GM23338 (cell line): Measurements from ENCODE around the gene TSC22D1. TPM values are rescaled to one million over a fixed set of nuclear protein-coding genes. Genes with fewer than 3 reads are reported as not detected.

Source experiments
- ATAC-seq: fragments of 200-7000 bp; cut with Tn5 transposase; 3 replicates; pipeline ENCODE4 v1.9.1; 2020
- DNase-seq: peaks from one replicate; pipeline ENCODE4 v3.0.0-alpha.2; 2015; ENCODE audit warnings: low spot score
- H2AFZ ChIP-seq: fragments of 200-600 bp; sonication (generic); 2 replicates; pipeline ENCODE4 v1.8.0; 2016; ENCODE audit warnings: antibody characterized with exemption, mild to moderate bottlenecking, moderate library complexity
- H3F3A ChIP-seq: fragments of 200-600 bp; sonication (generic); replicated peaks from 2 replicates; pipeline ENCODE4 v1.8.0; 2017; ENCODE audit warnings: antibody characterized with exemption, mixed run types, low read depth
- H3K27ac ChIP-seq: fragments of 200-600 bp; sonication (generic); 2 replicates; pipeline ENCODE4 v1.6.1; 2016; ENCODE audit warnings: low read depth
- H3K27me3 ChIP-seq: fragments of 200-600 bp; sonication (generic); 2 replicates; pipeline ENCODE4 v1.8.0; 2016; ENCODE audit warnings: mild to moderate bottlenecking, mixed run types, moderate library complexity; ENCODE audit not compliant: insufficient read depth
- H3K36me3 ChIP-seq: fragments of 200-600 bp; sonication (generic); 2 replicates; pipeline ENCODE4 v1.8.0; 2016; ENCODE audit warnings: mild to moderate bottlenecking; ENCODE audit not compliant: insufficient read depth
- H3K4me1 ChIP-seq: fragments of 200-600 bp; sonication (generic); 2 replicates; pipeline ENCODE4 v1.8.0; 2016; ENCODE audit warnings: mild to moderate bottlenecking, moderate library complexity; ENCODE audit not compliant: insufficient read depth
- H3K4me2 ChIP-seq: fragments of 200-600 bp; sonication (generic); 2 replicates; pipeline ENCODE4 v1.7.1; 2017; ENCODE audit warnings: mixed run types
- H3K4me3 ChIP-seq: fragments of 200-600 bp; sonication (generic); 2 replicates; pipeline ENCODE4 v1.6.1; 2016; ENCODE audit warnings: mixed run types
- H3K79me2 ChIP-seq: fragments of 200-600 bp; sonication (generic); replicated peaks from 2 replicates; pipeline ENCODE4 v1.8.0; 2017; ENCODE audit warnings: mild to moderate bottlenecking; ENCODE audit not compliant: insufficient read depth
- H3K9me2 ChIP-seq: fragments of 200-600 bp; sonication (generic); 2 replicates; pipeline ENCODE4 v1.8.0; 2017; ENCODE audit not compliant: insufficient read depth
- H4K20me1 ChIP-seq: fragments of 200-600 bp; sonication (generic); replicated peaks from 2 replicates; pipeline ENCODE4 v1.8.0; 2017; ENCODE audit warnings: mild to moderate bottlenecking; ENCODE audit not compliant: insufficient read depth
- H3K27ac Mint-ChIP-seq: 2 replicates; pipeline ENCODE4 v1.8.0; 2020; ENCODE audit warnings: inconsistent platforms, mild to moderate bottlenecking, moderate library complexity, mixed read lengths
- H3K27me3 Mint-ChIP-seq: 3 replicates; pipeline ENCODE4 v1.8.0; 2022; ENCODE audit warnings: low read depth, mild to moderate bottlenecking, moderate library complexity, mixed read lengths, inconsistent platforms; ENCODE audit not compliant: insufficient read depth, poor library complexity
- H3K36me3 Mint-ChIP-seq: 3 replicates; pipeline ENCODE4 v1.8.0; 2021; ENCODE audit warnings: low read depth, mild to moderate bottlenecking, inconsistent platforms, moderate library complexity, mixed read lengths
- H3K4me1 Mint-ChIP-seq: 3 replicates; pipeline ENCODE4 v1.8.0; 2020; ENCODE audit warnings: mild to moderate bottlenecking, inconsistent platforms, mixed read lengths
- H3K4me3 Mint-ChIP-seq: 3 replicates; pipeline ENCODE4 v1.8.0; 2021; ENCODE audit warnings: moderate library complexity, mild to moderate bottlenecking, inconsistent platforms, mixed read lengths
- H3K9me3 Mint-ChIP-seq: 3 replicates; pipeline ENCODE4 v1.8.0; 2020; ENCODE audit warnings: moderate library complexity, mild to moderate bottlenecking, inconsistent platforms, mixed read lengths
- CREB1 ChIP-seq: fragments of 250-450 bp; sonication (Bioruptor Pico); IDR thresholded peaks from 2 replicates; pipeline ENCODE4 v1.5.0; 2020; ENCODE audit warnings: low read depth, mild to moderate bottlenecking, moderate library complexity
- EZH2 ChIP-seq: fragments of 200-600 bp; sonication (generic); IDR thresholded peaks from one replicate; pipeline ENCODE4 v1.8.0; 2017; ENCODE audit warnings: antibody characterized with exemption, mild to moderate bottlenecking, low read depth; ENCODE audit not compliant: unreplicated experiment
- EZH2phosphoT487 ChIP-seq: fragments of 200-600 bp; sonication (generic); IDR thresholded peaks from one replicate; pipeline ENCODE4 v1.8.1; 2018; ENCODE audit warnings: antibody characterized with exemption; ENCODE audit not compliant: unreplicated experiment
- JUNB ChIP-seq: IDR thresholded peaks from one replicate; pipeline ENCODE4 v1.6.1; 2016; ENCODE audit warnings: antibody characterized with exemption; ENCODE audit not compliant: unreplicated experiment
- NANOG ChIP-seq: IDR thresholded peaks from 2 replicates; pipeline ENCODE4 v1.6.1; 2016; ENCODE audit warnings: antibody characterized with exemption, borderline replicate concordance
- POLR2AphosphoS5 ChIP-seq: IDR thresholded peaks from 2 replicates; pipeline ENCODE4 v1.6.1; 2016; ENCODE audit warnings: antibody characterized with exemption, low read depth
- STAT1 ChIP-seq: IDR thresholded peaks from one replicate; pipeline ENCODE4 v1.6.1; 2016; ENCODE audit warnings: antibody characterized with exemption; ENCODE audit not compliant: unreplicated experiment
- ZNF331 ChIP-seq: fragments of 250-450 bp; sonication (Bioruptor Pico); IDR thresholded peaks from 2 replicates; pipeline ENCODE4 v1.5.0; 2020; ENCODE audit warnings: low read depth, mild to moderate bottlenecking, moderate library complexity
- polyA plus RNA-seq: library from polyadenylated mRNA; unstranded; fragments of >200 nt; fragmentation: Nextera tagmentation; extraction: Ambion mirVana; gene quantifications from 2 replicates; pipeline ENCODE4 v1.2.1, GENCODE V29; 2016
- total RNA-seq: library from RNA; depleted of rRNA; stranded (reverse); fragments of >200 nt; shearing (Covaris generic); gene quantifications from 2 replicates; pipeline ENCODE4 v1.2.3, GENCODE V29; 2014
- TF ChIP-seq, protein P1 (sequence below): IDR thresholded peaks from 2 replicates; pipeline ENCODE4 v1.6.1; 2016; ENCODE audit warnings: antibody characterized with exemption
- TF ChIP-seq, protein P2 (sequence below): IDR thresholded peaks from one replicate; pipeline ENCODE4 v1.6.1; 2018; ENCODE audit warnings: antibody characterized with exemption; ENCODE audit not compliant: unreplicated experiment
- TF ChIP-seq, protein P3 (sequence below): fragments of 250-450 bp; sonication (Bioruptor Pico); IDR thresholded peaks from 2 replicates; pipeline ENCODE4 v1.5.0; 2020; ENCODE audit warnings: mild to moderate bottlenecking, moderate library complexity

The TSC22D1 gene
- total and polyA plus RNA-seq, 2 experiments from 2014 or later: 58.5 to 114 TPM

DNA sequence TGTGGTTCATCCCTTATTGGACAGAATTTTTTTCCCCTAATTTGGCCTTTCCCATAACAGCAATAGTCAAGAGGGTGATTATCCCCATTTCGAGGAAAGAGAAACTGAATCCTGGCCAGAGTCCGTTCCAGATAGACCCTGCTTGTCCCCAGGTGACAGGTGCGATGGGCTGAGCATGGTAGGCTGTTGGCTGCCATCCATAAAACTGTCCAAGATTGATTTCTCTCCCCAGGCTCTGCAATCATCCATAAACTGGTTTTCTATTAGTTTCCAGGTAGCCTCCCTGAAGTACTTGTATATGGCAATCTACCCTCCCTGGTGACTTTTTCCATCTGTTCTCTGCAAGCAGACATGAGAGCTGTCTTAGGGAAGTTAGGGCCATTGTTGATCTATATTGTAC lies 177.1 kb downstream of the TSC22D1 start:
- Mint-ChIP-seq H3K36me3 (no peaks in the 10 kb centered on the region), H3K4me3 (no peak overlapping the region), H3K27ac (no peak overlapping the region), H3K9me3 (no peaks in the 10 kb centered on the region), H3K4me1 (peaks cover 39% of the 10 kb centered on the region), H3K27me3 (peaks cover 8% of the 10 kb centered on the region)
- H3F3A ChIP-seq: 0 out of 2 replicates have a peak, but pooled peaks cover 2% of the 10 kb centered on the region
- no peak for DNase-seq
- H3K4me3 ChIP-seq: no peak overlapping the region
- H3K27ac ChIP-seq: no peak overlapping the region
- H3K36me3 ChIP-seq: no peaks in the 10 kb centered on the region
- H3K9me2 ChIP-seq: no peaks in the 10 kb centered on the region
- H4K20me1 ChIP-seq: no peaks in the 10 kb centered on the region
- H3K79me2 ChIP-seq: no peaks in the 10 kb centered on the region
- no peak overlapping the region for H3K4me2 ChIP-seq
- H3K4me1 ChIP-seq: peaks cover 33% of the 10 kb centered on the region
- no peak for ATAC-seq
- TF ChIP-seq EZH2phosphoT487 (no peak), JUNB (no peak), NANOG (no peak)
- TF ChIP-seq, protein P1, sequence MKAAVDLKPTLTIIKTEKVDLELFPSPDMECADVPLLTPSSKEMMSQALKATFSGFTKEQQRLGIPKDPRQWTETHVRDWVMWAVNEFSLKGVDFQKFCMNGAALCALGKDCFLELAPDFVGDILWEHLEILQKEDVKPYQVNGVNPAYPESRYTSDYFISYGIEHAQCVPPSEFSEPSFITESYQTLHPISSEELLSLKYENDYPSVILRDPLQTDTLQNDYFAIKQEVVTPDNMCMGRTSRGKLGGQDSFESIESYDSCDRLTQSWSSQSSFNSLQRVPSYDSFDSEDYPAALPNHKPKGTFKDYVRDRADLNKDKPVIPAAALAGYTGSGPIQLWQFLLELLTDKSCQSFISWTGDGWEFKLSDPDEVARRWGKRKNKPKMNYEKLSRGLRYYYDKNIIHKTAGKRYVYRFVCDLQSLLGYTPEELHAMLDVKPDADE: no peak
- TF ChIP-seq, protein P2, sequence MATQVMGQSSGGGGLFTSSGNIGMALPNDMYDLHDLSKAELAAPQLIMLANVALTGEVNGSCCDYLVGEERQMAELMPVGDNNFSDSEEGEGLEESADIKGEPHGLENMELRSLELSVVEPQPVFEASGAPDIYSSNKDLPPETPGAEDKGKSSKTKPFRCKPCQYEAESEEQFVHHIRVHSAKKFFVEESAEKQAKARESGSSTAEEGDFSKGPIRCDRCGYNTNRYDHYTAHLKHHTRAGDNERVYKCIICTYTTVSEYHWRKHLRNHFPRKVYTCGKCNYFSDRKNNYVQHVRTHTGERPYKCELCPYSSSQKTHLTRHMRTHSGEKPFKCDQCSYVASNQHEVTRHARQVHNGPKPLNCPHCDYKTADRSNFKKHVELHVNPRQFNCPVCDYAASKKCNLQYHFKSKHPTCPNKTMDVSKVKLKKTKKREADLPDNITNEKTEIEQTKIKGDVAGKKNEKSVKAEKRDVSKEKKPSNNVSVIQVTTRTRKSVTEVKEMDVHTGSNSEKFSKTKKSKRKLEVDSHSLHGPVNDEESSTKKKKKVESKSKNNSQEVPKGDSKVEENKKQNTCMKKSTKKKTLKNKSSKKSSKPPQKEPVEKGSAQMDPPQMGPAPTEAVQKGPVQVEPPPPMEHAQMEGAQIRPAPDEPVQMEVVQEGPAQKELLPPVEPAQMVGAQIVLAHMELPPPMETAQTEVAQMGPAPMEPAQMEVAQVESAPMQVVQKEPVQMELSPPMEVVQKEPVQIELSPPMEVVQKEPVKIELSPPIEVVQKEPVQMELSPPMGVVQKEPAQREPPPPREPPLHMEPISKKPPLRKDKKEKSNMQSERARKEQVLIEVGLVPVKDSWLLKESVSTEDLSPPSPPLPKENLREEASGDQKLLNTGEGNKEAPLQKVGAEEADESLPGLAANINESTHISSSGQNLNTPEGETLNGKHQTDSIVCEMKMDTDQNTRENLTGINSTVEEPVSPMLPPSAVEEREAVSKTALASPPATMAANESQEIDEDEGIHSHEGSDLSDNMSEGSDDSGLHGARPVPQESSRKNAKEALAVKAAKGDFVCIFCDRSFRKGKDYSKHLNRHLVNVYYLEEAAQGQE: no peak
- H2AFZ ChIP-seq: no peak overlapping the region
- H3K27me3 ChIP-seq: no peaks in the 10 kb centered on the region

DNA sequence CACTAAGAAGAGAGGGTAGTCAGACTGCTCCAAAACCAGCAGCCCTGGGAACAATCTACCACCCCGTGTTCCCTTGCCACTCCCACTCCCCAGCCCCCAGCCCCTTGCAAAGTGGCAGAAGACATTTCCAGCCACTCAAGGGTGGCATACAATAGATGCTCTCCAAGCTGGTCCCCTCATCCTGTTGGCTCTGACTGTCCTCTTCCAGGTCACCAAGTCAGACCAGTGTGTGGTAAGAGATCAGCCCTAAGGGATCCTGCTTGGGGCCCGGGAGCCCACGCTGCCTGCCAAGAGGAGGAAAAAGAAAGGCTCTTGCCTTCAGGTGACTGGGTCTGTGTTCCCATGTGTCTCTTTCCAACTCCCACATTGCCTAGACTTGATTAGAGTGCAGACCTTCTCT lies 177.5 kb downstream of the TSC22D1 start:
- ATAC-seq (no peak), DNase-seq (no peak)
- peaks cover 8% of the 10 kb centered on the region for H3K27me3 Mint-ChIP-seq
- no peak overlapping the region for H3K4me3 Mint-ChIP-seq
- peaks cover 34% of the 10 kb centered on the region for H3K4me1 Mint-ChIP-seq
- no peaks in the 10 kb centered on the region for H3K79me2 ChIP-seq
- no peaks in the 10 kb centered on the region for H3K36me3 ChIP-seq
- H2AFZ ChIP-seq: no peak overlapping the region
- H3K4me3 ChIP-seq: no peak overlapping the region
- no peaks in the 10 kb centered on the region for H3K36me3 Mint-ChIP-seq
- H3F3A ChIP-seq: 0 out of 2 replicates have a peak, but pooled peaks cover 2% of the 10 kb centered on the region
- no peaks in the 10 kb centered on the region for H3K9me3 Mint-ChIP-seq
- no peaks in the 10 kb centered on the region for H3K9me2 ChIP-seq
- no peak overlapping the region for H3K27ac ChIP-seq
- no peaks in the 10 kb centered on the region for H4K20me1 ChIP-seq
- H3K27me3 ChIP-seq: no peaks in the 10 kb centered on the region
- H3K4me2 ChIP-seq: no peak overlapping the region
- H3K27ac Mint-ChIP-seq: no peak overlapping the region
- peaks cover 29% of the 10 kb centered on the region for H3K4me1 ChIP-seq
- TF ChIP-seq EZH2phosphoT487 (no peak), CREB1 (CRISPR knock-in tag) (no peak), POLR2AphosphoS5 (no peak), ZNF331 (CRISPR knock-in tag) (no peak), EZH2 (no peak), NANOG (no peak), STAT1 (no peak)
- TF ChIP-seq, protein P3, sequence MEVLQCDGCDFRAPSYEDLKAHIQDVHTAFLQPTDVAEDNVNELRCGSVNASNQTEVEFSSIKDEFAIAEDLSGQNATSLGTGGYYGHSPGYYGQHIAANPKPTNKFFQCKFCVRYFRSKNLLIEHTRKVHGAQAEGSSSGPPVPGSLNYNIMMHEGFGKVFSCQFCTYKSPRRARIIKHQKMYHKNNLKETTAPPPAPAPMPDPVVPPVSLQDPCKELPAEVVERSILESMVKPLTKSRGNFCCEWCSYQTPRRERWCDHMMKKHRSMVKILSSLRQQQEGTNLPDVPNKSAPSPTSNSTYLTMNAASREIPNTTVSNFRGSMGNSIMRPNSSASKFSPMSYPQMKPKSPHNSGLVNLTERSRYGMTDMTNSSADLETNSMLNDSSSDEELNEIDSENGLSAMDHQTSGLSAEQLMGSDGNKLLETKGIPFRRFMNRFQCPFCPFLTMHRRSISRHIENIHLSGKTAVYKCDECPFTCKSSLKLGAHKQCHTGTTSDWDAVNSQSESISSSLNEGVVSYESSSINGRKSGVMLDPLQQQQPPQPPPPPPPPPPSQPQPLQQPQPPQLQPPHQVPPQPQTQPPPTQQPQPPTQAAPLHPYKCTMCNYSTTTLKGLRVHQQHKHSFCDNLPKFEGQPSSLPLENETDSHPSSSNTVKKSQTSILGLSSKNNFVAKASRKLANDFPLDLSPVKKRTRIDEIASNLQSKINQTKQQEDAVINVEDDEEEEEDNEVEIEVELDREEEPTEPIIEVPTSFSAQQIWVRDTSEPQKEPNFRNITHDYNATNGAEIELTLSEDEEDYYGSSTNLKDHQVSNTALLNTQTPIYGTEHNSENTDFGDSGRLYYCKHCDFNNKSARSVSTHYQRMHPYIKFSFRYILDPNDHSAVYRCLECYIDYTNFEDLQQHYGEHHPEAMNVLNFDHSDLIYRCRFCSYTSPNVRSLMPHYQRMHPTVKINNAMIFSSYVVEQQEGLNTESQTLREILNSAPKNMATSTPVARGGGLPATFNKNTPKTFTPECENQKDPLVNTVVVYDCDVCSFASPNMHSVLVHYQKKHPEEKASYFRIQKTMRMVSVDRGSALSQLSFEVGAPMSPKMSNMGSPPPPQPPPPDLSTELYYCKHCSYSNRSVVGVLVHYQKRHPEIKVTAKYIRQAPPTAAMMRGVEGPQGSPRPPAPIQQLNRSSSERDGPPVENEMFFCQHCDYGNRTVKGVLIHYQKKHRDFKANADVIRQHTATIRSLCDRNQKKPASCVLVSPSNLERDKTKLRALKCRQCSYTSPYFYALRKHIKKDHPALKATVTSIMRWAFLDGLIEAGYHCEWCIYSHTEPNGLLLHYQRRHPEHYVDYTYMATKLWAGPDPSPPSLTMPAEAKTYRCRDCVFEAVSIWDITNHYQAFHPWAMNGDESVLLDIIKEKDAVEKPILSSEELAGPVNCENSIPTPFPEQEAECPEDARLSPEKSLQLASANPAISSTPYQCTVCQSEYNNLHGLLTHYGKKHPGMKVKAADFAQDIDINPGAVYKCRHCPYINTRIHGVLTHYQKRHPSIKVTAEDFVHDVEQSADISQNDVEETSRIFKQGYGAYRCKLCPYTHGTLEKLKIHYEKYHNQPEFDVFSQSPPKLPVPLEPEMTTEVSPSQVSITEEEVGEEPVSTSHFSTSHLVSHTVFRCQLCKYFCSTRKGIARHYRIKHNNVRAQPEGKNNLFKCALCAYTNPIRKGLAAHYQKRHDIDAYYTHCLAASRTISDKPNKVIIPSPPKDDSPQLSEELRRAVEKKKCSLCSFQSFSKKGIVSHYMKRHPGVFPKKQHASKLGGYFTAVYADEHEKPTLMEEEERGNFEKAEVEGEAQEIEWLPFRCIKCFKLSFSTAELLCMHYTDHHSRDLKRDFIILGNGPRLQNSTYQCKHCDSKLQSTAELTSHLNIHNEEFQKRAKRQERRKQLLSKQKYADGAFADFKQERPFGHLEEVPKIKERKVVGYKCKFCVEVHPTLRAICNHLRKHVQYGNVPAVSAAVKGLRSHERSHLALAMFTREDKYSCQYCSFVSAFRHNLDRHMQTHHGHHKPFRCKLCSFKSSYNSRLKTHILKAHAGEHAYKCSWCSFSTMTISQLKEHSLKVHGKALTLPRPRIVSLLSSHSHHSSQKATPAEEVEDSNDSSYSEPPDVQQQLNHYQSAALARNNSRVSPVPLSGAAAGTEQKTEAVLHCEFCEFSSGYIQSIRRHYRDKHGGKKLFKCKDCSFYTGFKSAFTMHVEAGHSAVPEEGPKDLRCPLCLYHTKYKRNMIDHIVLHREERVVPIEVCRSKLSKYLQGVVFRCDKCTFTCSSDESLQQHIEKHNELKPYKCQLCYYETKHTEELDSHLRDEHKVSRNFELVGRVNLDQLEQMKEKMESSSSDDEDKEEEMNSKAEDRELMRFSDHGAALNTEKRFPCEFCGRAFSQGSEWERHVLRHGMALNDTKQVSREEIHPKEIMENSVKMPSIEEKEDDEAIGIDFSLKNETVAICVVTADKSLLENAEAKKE: no peak
